Ascending aorta (tissue), 2 donors: ENCODE data around the gene PARD3B. TPM values are rescaled to one million over a fixed set of nuclear protein-coding genes. Genes with fewer than 3 reads are reported as not detected.

ENCODE experiments used
- DNase-seq, 2 donors: peaks; one replicate each; pipeline ENCODE4 v3.0.0-alpha.2; 2019; ENCODE audit warnings: low spot score in 2 of 2
- H3K27ac ChIP-seq, 2 donors: fragments of 200-600 bp; sonication (generic); one replicate each; pipeline ENCODE4 v1.5.1; 2016 to 2017; ENCODE audit warnings: mild to moderate bottlenecking in 1 of 2
- H3K27me3 ChIP-seq: fragments of 200-600 bp; sonication (generic); one replicate; pipeline ENCODE4 v1.5.1; 2017
- H3K36me3 ChIP-seq, 2 donors: fragments of 200-600 bp; sonication (generic); one replicate each; pipeline ENCODE4 v1.5.1; 2016
- H3K4me1 ChIP-seq, 2 donors: fragments of 200-600 bp; sonication (generic); one replicate each; pipeline ENCODE4 v1.5.1; 2016 to 2017; ENCODE audit warnings: mild to moderate bottlenecking in 1 of 2
- H3K4me3 ChIP-seq, 2 donors: fragments of 200-600 bp; sonication (generic); one replicate each; pipeline ENCODE4 v1.5.1; 2016 to 2017; ENCODE audit warnings: mild to moderate bottlenecking in 1 of 2
- H3K9me3 ChIP-seq, 2 donors: fragments of 200-600 bp; sonication (generic); one replicate each; pipeline ENCODE4 v1.5.1; 2016
- CTCF ChIP-seq, 3 experiments: fragments of 200-600 bp in 2 of 3; fragments of 450-650 bp in 1 of 3; sonication (generic) in 2 of 3; IDR thresholded peaks; one replicate each; pipeline ENCODE4 v1.5.1; 2016 to 2019; ENCODE audit warnings: antibody characterized with exemption in 3 of 3, mild to moderate bottlenecking in 1 of 3, moderate library complexity in 1 of 3
- intact Hi-C: fragments of 100-400 bp; cut with DNase I; formaldehyde crosslinking; loops from one replicate; pipeline ENCODE4 v1.15.1; 2023
- total RNA-seq: library from RNA; depleted of rRNA; stranded (reverse); fragments of >200 nt; gene quantifications from one replicate; pipeline ENCODE4 v1.1.0, GENCODE V29; 2016

Gene PARD3B
- total RNA-seq, 1 donor from 2014 or later = 9.5 TPM

- H3K4me3 ChIP-seq = no peak overlapping the region
- peaks cover 0 to 9% of the 10 kb centered on the region in 2 donors for H3K4me1 ChIP-seq
- no peaks in the 10 kb centered on the region for H3K9me3 ChIP-seq
- H3K27me3 ChIP-seq = no peaks in the 10 kb centered on the region
- intact Hi-C loops = no loop called here
- DNase-seq = no peak
- no peak overlapping the region for H3K27ac ChIP-seq
- no peaks in the 10 kb centered on the region for H3K36me3 ChIP-seq
- no peak for TF ChIP-seq CTCF (IDR thresholded peaks at IDR 0.05)
Observed at GRCh38 chr2:205020673-205021072, 475.4 kb downstream of the PARD3B start.

- H3K4me3 ChIP-seq = no peak overlapping the region
- no peak for DNase-seq
- no peaks in the 10 kb centered on the region for H3K36me3 ChIP-seq
- intact Hi-C loops = no loop called here
- H3K27ac ChIP-seq = no peak overlapping the region
- peaks cover 0 to 10% of the 10 kb centered on the region in 2 donors for H3K4me1 ChIP-seq
- H3K9me3 ChIP-seq = no peaks in the 10 kb centered on the region
- no peaks in the 10 kb centered on the region for H3K27me3 ChIP-seq
- no peak for TF ChIP-seq CTCF (IDR thresholded peaks at IDR 0.05)
Observed at GRCh38 chr2:205022841-205023240, 477.6 kb downstream of the PARD3B start.

- DNase-seq = peak; percentile 29 to 86
Observed at GRCh38 chr2:205024822-205025518, 479.7 kb downstream of the PARD3B start.

GRCh38 chr2:205025580-205026240 lies 480.4 kb downstream of the PARD3B start:
- no peak overlapping the region for H3K4me3 ChIP-seq

More at GRCh38 chr2:205024822-205025518, 479.7 kb downstream of the PARD3B start:
- TF ChIP-seq CTCF (IDR thresholded peaks at IDR 0.05) = no peak
- Histone ChIP-seq H3K27ac (no peak overlapping the region), H3K27me3 (no peaks in the 10 kb centered on the region), H3K9me3 (no peaks in the 10 kb centered on the region), H3K36me3 (no peaks in the 10 kb centered on the region), H3K4me3 (peak overlapping the region in 1 of 2 donors; percentile 12), H3K4me1 (peaks cover 0 to 10% of the 10 kb centered on the region in 2 donors)
- intact Hi-C loops = no loop called here

GRCh38 chr2:205030695-205031094 lies 485.4 kb downstream of the PARD3B start:
- Histone ChIP-seq H3K27ac (no peak overlapping the region), H3K27me3 (no peaks in the 10 kb centered on the region), H3K36me3 (no peaks in the 10 kb centered on the region), H3K9me3 (no peaks in the 10 kb centered on the region), H3K4me1 (peaks cover 0 to 1% of the 10 kb centered on the region in 2 donors), H3K4me3 (no peak overlapping the region)
- no peak for DNase-seq
- TF ChIP-seq CTCF (IDR thresholded peaks at IDR 0.05) = no peak
- intact Hi-C loops = no loop called here

More at GRCh38 chr2:205025580-205026240, 480.4 kb downstream of the PARD3B start:
- Histone ChIP-seq H3K4me1 (peaks cover 0 to 10% of the 10 kb centered on the region in 2 donors), H3K9me3 (no peaks in the 10 kb centered on the region), H3K36me3 (no peaks in the 10 kb centered on the region), H3K27me3 (no peaks in the 10 kb centered on the region), H3K27ac (no peak overlapping the region)
- DNase-seq = no peak
- intact Hi-C loops = no loop called here
- no peak for TF ChIP-seq CTCF (IDR thresholded peaks at IDR 0.05)
